HG02938 (cell line): Measurements from ENCODE around the gene MAST2.
A peak's percentile ranks its signal among the peaks of the same experiment; 100 is the strongest.
"Not testable (repeated sequence)": the region's sequence is repeated elsewhere in the genome, so short reads cannot be mapped to it uniquely, and the experiment has no call there.

Experiments
- ATAC-seq: cut with Tn5 transposase; IDR thresholded peaks from one replicate; pipeline ENCODE4 v1.9.1; 2021; ENCODE audit warnings: mild to moderate bottlenecking, moderate library complexity; ENCODE audit not compliant: unreplicated experiment

Gene MAST2

DNA sequence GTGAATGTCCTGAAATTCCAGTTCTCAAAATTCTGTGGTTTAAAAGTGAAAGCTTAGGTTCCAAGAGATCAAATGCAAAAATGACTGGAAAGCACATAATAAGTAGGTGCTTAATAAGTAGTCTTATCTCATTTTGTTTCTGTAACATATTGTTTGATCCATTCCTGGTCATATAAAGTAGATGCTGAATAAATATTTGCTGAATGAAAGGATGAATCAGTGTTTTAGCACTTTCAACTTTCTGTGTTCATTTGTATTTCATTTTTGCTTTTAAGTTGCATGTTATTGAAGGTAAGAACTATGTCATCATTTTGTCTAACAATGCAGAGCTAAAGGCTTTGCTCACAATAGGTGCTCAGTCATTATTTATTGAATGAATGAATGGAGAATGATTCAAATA is 6.3 kb downstream of the MAST2 start:
- ATAC-seq = no peak

DNA sequence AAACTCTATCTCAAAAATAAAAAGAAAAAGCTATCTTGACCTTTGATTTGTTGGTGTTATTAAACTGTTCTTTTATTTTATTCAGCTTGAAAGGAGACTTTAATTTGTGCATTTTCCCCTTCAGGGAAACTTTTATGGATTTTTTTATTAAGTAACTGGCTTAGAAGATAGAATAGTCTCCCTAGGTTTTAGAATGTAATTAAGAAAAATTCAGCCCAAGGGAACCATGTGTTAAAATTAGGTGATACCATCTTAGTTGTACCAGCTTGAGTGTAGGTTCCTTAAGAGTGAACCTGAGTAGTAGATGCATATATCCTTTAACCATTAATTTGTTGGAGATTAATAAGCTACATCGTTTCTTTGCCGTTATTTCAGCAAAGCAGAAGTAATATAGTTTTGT is 11.4 kb downstream of the MAST2 start:
- ATAC-seq = no peak

DNA sequence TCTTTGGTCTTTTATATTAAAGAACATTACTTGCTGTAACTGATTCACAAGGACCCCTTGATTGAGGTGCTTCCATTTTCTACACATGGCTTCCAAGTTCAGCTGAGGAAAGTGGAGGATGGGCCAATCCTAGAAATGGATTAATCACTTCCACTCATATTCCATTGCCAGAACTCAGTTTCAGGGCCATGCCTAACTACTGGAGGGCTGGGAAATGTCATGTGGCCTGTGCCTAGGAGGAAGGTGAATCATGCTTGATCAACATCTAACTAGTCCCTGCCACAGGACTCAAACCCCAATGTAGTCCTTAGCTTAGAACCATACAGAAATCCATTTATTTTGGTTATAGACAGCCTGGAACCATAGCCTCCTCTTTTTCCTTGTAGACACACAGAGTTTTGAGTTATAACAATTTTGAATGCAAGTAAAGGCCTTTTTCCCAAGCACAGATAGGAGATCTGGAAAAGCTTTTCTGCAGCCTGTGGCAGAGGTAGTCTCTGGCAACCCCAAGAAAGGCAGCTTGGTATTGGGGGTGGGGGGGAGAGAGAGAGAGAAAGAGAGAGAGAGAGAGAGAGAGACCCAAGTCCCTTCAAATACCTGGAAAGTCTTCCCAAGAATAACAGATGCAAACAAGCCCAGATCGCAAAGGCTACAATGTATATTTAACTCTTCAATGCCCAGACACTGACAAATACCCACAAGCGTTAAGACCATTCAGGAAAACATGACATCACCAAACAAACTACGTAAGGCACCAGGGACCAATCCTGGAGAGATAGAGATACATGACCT is 12.5 kb downstream of the MAST2 start:
- ATAC-seq = no peak

DNA sequence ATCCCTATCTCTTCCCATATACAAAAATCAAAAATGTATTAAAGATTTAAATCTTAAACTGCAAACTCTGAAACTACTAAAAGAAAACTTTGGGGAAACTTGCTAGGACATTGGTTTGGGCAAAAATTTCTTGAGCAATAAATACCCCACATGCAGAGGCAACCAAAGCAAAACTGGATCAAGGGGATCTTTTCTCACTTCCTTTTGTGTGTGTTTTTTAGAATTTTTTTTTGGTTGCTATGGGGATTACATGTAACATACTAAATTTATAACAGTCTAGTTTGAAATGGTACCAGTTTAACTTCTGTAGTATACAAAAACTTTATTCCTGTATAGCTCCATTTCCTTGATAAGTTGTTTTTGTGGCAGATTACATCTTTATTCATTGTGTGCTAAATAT is 16.8 kb downstream of the MAST2 start:
- ATAC-seq = no peak

DNA sequence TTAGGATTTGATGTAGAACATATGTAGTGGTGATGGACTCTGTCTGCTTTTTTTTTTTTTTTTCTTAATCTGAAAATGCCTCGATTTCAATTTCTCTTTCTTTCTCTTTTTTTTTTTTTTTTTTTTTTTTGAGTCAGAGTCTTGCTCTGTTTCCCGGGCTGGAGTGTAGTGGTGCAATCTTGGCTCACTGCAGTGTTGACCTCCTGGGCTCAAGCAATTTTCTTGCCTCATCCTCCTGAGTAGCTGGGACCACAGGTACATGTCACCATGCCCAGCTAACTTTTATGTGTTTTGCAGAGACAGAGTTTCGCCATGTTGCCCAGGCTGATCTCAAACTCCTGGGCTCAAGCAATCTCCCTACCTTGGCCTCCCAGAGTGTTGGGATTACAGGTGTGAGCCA is 17.4 kb downstream of the MAST2 start:
- ATAC-seq = no peak

DNA sequence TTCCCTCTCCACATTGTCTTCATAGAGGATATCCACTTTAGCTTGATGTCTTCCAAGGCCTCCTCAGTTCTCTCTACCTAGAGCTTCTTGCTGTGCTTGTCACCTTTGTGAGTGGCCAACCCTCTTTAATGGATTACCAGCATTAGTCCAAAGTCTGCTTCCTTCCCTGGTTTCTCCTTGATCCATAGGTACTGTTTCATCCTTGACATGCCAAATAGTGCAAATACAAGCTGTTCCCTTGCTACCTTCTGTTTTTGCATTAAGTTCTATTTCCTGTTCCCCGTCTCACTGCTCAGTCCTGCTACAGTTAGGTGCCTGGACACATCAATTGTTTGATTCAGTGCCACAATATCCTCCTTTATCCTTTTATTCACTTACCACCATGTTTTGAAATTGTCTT is 19.2 kb downstream of the MAST2 start:
- no peak for ATAC-seq

DNA sequence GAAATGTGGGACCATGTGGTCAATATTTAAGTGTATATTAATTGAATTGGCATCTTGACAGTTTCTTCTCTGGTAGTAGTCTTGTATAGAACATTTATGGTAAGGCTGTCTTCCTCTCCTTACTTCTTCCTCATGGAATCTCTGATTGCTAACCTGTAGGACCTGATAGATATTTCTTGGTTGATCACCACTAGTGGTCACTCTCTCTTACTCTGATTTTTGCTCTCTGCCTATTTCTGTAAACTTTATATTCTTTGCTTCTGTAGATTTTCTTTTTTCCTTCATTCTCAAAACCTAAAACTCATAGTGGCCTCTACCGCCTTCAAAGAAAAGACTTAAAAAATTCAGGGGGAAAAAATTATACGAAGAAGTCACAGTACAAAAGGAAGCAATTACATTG is 21.2 kb downstream of the MAST2 start:
- ATAC-seq = no peak

DNA sequence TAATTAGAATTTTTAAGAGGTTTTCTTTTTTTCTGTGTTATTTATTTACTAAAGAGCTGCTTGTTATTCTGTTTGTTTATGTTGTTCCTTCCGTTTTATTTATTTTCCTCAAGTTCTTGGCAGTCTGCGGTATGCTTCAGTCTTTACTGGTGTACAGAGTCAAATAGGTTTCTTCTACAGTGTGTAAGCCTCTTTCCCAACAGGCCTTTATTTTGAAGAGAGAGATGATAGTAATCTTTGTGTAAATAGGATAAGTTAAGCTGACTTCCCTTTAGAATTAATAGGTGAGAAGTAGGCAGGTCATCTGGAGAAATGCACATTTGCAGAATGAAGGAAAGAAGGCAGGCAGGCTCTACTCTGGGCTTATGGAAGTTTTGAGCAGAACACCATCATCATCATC is 23.8 kb downstream of the MAST2 start:
- no peak for ATAC-seq

DNA sequence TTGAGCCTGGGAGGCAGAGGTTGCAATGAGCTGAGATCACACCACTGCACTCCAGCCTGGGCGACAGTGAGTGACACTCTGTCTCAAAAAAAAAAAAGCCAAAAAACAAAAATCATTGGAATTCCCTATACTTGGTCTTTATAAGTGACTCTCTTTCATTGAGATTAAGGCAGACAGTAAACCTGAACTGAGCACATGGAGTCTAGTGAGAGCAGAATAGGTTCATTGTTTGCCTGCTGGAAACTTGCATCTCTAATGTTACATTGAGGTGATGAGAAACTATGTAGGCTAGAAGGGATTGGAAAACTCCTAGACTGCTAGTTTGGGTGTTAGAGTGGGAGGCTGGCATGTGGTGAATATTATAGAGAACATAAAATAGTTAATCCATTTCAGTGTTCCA is 25.4 kb downstream of the MAST2 start:
- no peak for ATAC-seq

DNA sequence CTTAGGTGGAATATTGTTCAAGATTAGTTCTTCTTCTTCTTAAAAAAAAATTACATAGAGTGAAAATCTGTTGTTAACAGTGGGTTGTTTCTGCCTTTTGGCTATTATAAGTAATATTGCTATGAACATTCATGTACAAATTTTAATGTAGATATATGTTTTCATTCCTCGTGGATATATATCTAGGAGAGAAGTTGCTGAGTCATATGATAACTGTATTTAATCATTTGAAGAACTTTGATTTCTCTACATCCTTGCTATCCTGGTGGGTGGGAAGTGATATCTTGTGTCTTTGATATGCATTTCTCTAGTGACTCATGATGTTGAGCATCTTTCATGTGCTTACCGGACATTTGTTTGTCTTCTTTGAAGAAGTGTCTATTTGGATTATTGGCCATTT is 29.9 kb downstream of the MAST2 start:
- ATAC-seq = no peak

DNA sequence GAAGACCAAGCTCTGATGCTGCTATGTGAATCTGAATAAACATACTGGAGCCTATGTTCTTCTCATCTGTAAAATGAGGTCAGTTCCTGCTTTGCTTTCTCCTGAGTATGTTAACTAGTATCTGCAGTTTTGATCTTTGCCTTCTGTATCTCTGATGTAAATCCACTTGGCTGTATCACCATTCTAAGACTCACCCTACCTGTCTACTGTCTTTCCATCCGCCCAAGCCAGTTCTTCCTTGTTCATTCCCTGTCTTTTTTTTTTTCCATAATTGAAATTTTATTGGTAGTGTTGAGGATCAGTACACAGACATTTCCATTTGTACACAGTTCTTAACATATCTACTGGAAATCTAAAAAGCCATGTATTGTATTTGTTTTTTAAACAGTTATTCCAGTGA is 31.3 kb downstream of the MAST2 start:
- ATAC-seq = no peak

DNA sequence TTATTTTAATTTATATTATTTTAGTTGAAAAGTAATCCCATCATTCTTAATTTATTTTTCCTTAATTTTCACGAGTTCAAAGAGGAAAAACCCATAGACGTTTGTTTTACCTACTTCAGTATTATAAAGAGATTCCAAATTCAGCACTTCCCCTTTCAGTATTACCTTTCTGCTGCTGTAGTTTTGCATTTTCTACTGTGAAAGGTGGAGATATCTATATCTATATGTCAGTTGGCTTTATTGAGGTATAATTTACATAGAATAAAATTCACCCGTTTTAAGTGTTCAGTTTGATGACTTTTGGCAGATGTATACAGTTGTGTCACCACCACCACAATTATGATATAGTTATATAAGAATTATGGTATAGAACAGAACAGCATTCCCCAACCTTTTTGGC is 33.0 kb downstream of the MAST2 start:
- no peak for ATAC-seq

DNA sequence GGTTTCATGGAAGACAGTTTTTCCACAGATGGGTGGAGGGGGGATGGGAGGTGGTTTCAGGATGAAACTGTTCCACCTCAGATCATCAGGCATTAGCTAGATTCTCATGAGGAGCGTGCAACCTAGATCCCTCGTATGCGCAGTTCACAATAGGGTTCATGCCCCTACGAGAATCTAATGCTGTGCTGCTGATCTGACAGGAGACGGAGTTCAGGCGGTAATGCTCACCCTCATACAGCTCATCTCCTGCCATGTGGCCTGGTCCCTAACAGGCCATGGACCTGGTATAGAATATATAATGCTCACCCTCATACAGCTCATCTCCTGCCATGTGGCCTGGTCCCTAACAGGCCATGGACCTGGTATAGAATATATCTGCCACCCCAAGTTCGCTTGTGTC is 33.4 kb downstream of the MAST2 start:
- not testable (repeated sequence) for ATAC-seq

DNA sequence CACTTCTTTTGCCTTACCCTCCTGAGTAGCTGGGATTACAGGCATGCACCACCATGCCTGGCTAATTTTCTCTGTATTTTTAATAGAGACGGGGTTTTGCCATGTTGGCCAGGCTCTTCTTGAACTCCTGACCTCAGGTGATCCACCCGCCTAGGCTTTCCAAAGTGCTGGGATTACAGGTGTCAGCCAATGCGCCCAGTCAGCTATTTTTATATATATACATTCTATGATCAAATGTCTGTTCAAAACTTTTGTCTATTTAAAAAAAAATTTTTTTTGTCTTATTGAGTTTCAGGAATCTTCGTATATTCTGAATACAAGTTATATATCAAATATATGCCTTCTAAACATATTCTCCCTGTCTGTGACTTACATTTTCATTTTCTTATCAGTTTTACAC is 34.9 kb downstream of the MAST2 start:
- not testable (repeated sequence) for ATAC-seq

DNA sequence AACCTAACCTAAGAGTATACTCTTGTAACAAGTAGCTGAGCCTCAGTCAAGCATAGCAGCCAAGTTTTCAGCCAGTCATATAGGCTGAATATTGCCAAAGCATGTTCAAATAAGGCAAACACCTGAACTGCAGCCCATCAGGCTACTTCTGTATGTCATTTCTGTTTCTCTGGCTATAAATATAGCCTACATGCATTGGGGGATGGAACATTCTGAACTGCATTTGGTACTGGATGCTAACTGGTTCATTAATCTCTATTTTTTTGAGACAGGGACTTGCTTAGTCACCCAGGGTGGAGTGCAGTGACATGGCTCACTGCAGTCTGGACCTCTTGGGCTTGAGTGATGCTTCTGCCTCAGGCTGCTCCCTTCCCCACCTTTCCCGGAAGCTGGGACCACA is 37.3 kb downstream of the MAST2 start:
- ATAC-seq = peak; percentile 50

DNA sequence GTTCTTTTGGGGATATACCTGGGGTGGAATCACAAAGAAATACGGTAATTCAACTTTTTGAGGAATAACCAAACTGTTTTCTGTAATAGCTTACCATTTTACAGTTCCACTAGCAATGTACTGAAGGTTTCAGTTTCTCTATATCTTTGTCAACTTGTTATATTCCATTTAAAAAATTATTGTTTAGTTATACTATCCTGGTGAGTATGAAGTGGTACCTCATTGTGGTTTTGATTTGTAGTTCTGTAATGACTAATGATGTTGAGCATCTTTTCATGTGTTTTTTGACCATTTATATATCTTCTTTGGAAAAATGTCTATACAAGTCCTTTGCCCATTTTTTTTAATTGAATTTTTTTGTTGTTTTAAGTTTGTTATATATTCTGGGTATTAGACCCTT is 39.4 kb downstream of the MAST2 start:
- no peak for ATAC-seq

DNA sequence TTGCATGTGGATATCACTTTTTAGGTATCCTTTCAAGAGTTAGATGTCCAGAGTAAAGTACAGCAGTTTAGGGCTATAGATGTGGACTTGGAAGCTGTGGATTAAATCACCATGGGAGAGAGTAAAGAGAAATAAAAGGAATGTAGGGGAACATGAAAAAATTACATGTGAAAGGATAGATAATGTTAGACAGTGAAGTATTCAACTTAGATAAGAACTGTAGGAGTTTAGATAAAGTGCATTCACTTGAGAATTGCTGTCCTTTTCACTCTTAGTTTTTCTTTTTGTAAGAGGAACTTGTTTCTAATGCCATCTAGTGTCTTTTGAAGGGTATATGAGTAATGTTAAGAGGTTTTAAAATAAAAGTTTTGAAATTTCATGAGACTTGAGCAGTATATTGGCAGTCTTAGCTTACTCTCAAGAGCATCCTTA is 40.1 kb downstream of the MAST2 start:
- ATAC-seq = no peak

DNA sequence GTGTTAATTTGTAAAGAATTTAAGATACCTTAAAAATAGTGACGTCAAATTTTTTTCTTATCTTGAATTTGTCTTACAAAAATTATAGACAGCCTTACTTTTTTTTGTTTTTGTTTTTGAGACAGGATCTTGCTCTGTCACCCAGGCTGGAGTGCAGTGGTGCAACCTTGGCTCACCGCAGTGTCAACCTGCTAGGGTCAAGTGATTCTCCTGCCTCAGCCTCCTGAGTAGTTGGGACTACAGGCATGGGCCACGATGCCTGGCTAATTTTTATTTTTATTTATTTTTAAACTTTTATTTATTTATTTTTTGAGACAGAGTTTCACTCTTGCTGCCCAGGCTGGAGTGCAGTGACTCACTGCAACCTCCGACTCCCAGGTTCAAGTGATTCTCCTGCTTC is 40.6 kb downstream of the MAST2 start:
- ATAC-seq = not testable (repeated sequence)

DNA sequence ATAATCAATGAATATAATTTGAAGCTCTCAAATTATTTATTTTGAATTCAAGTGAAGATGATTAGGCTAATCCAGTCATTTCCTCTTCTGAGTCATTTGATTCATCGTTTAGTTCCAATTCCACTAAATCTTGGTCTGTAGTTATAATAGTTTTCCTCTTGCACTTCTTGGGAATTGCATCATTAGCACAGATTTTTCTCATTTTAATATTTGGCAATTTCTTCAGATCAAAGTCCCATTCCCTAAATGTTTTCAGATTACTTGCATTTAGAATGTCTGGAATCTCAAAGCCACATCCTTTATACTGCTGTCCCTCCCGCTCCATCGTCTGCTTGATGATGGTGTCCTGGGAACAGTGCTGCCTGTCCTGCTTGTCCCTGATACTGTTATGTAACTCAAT is 43.5 kb downstream of the MAST2 start:
- no peak for ATAC-seq

DNA sequence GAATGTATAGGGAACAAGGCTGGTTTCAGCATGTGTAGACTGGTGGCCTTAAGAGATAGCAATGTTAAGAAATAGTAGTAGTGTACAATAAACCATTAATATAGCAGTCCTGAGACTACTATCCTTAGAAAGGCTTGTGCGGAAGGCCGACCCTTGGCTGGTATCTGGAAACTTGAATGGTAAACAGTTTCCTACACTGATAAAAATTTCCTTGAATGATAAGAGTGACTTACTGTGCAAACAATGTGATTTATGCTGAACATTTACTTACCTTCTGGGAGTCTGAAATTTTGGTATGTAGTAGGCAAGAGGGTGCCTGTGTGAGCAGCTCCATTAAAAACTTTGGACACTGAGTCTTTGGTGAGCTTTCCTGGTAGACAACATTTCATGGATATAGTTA is 44.7 kb downstream of the MAST2 start:
- ATAC-seq = no peak

DNA sequence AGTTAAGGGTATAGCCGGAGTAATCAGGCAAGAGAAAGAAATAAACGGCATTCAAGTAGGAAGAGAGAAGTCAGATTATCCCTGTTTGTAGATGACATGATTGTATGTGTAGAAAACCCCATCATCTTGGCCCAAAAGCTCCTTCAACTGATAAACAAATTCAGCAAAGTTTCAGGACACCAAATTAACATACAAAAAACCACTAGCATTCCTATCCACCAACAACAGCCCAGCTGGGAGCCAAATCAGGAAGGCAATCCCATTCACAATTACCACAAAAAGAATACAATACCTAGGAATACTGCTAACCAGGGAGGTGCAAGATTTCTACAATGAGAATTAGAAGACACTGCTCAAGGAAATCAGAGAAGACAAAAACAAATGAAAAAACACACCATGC is 45.3 kb downstream of the MAST2 start:
- ATAC-seq = no peak

DNA sequence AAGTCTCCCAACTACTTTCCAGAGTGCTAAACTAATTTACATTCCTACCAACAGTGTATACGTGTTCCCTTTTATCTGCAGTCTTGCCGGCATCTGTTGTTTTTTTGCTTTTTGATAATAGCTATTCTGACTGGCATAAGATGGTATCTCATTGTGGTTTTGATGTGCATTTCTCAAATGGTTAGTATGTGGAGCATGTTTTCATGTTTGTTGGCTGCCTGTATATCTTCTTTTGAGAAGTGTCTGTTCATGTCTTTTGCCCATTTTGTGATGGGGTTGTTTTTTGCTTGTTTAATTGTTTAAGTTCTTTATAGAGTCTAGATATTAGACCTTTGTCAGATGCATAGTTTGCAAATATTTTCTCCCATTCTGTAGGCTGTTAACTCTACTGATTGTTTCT is 46.6 kb downstream of the MAST2 start:
- no peak for ATAC-seq

DNA sequence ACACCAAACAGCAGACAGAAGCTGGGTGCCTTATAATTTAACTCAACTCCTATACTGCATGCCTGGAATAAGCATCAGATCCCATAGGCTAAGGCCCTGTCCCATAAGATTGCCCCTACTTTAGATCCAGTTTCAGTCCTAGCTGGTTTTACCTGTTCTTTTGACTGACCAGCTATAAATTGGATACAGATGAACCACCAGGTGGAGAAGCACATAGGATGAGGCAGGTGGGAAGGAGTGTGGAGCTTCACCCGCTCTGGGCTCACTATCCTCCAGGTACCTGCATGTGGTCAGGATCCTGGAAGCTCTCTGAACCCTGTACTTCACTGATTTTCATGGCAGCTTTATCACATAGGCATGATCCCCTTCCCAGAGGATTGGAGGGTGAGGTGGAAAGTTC is 51.3 kb downstream of the MAST2 start:
- no peak for ATAC-seq
